ENCODE results near the gene WNT5B. TPM values are rescaled to one million over a fixed set of nuclear protein-coding genes. Genes with fewer than 3 reads are reported as not detected.

Gene WNT5B
- total RNA-seq (4.8 TPM), polyA plus RNA-seq (4.1 TPM)
- long read RNA-seq, donor 1, partial matches to known transcripts: 0 of 1 reads
- long read RNA-seq, donor 1, other reads (novel, unspliced or antisense): 0 of 1 reads
- long read RNA-seq, donor 2: 0 reads
- long read RNA-seq, donor 3: 0 reads
- long read RNA-seq, donor 4: 0 reads
- long read RNA-seq, donor 5, partial matches to known transcripts: 0 of 1 reads
- long read RNA-seq, donor 5, other reads (novel, unspliced or antisense): 0 of 1 reads
- long read RNA-seq, donor 6: 0 reads
- long read RNA-seq, donor 7, partial matches to known transcripts: 59 of 59 reads
- long read RNA-seq, donor 7, other reads (novel, unspliced or antisense): 0 of 59 reads
- long read RNA-seq, donor 8: 0 reads
- long read RNA-seq, donor 9, partial matches to known transcripts: 0 of 1 reads
- long read RNA-seq, donor 9, other reads (novel, unspliced or antisense): 0 of 1 reads
- long read RNA-seq, donor 10, partial matches to known transcripts: 0 of 1 reads
- long read RNA-seq, donor 10, other reads (novel, unspliced or antisense): 0 of 1 reads

DNA sequence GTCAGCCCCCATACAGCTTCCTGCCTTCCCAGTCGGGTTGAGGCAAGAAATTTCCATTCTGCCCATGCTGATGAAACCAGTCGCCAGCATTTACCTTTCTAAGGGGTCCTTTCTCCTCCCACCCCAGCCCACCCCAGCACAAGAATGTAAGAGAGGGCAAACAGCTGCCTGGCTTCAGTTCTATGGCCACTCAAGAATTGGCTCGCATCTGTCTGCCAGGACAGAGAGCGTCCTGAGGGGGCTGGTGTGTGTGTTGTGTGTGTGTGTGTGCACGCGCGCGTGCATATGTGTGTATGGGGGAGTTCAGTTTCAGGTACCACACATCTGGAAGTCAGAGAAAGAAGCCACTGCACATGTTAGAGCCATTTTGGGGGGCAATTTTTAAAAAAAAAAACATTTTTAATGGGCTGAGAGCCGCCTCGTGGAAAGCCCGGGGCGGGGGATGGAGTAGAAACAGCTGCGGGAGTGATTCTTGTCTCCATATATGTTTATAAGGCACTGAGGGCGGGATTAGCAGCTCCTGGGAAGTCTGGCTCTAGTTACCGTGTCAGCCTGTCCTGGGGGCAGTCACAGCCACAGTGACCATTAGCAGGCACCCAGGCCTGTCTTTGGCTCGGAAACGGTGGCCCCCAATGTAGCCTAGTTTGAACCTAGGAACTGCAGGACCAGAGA lies at the start of gene WNT5B:
Gene WNT5B (plus strand): TSS at position 566 of the 672 bp plus-strand sequence. CDS start 2,124 bp downstream, outside the sequence.
- Histone ChIP-seq H3K9me3 (ENCODE audit: control insufficient read depth in 2 of 2, insufficient read depth in 1 of 2, low read length in 1 of 2) (peaks cover 0 to 3% of the 10 kb centered on the region in 2 donors), H3K36me3 (ENCODE audit: control insufficient read depth in 2 of 2, insufficient read depth in 2 of 2, low read length in 1 of 2) (no peaks in the 10 kb centered on the region), H3K4me3 (ENCODE audit: low read length in 2 of 2) (peak within 1 kb of the TSS in 1 of 2 donors; percentile 32), H3K4me1 (ENCODE audit: control insufficient read depth in 2 of 2, insufficient read depth in 2 of 2, low read length in 2 of 2) (peaks cover 0 to 26% of the 10 kb centered on the region in 2 donors), H3K27ac (ENCODE audit: low read depth in 1 of 2, low read length in 1 of 2) (no peak within 1 kb of the TSS), H3K27me3 (ENCODE audit: control insufficient read depth in 2 of 2, insufficient read depth in 1 of 2, low read length in 1 of 2) (peaks cover 43 to 68% of the 10 kb centered on the region in 2 donors)
- no peak for DNase-seq (ENCODE audit: low read depth in 6 of 9, low spot score in 9 of 9)
- 83% methylated on average over 17 of the region's 17 CpGs for WGBS

- no peaks in the 10 kb centered on the region for H3K9me3 ChIP-seq (ENCODE audit: control insufficient read depth in 2 of 2, insufficient read depth in 1 of 2, low read length in 1 of 2)
- H3K4me3 ChIP-seq (ENCODE audit: low read length in 2 of 2): no peak overlapping the region
- 97% methylated on average over 11 of the region's 11 CpGs for WGBS
- H3K27me3 ChIP-seq (ENCODE audit: control insufficient read depth in 2 of 2, insufficient read depth in 1 of 2, low read length in 1 of 2): peaks cover 0 to 18% of the 10 kb centered on the region in 2 donors
- DNase-seq (ENCODE audit: low read depth in 6 of 9, low spot score in 9 of 9): no peak
- H3K27ac ChIP-seq (ENCODE audit: low read depth in 1 of 2, low read length in 1 of 2): no peak overlapping the region
- no peaks in the 10 kb centered on the region for H3K4me1 ChIP-seq (ENCODE audit: control insufficient read depth in 2 of 2, insufficient read depth in 2 of 2, low read length in 2 of 2)
- H3K36me3 ChIP-seq (ENCODE audit: control insufficient read depth in 2 of 2, insufficient read depth in 2 of 2, low read length in 1 of 2): no peaks in the 10 kb centered on the region
These were observed 49.2 kb upstream of the WNT5B start for GRCh38 chr12:1579651-1580435.

GRCh38 chr12:1580526-1580925 lies 48.5 kb upstream of the WNT5B start:
- Histone ChIP-seq H3K9me3 (ENCODE audit: control insufficient read depth in 2 of 2, insufficient read depth in 1 of 2, low read length in 1 of 2) (no peaks in the 10 kb centered on the region), H3K36me3 (ENCODE audit: control insufficient read depth in 2 of 2, insufficient read depth in 2 of 2, low read length in 1 of 2) (no peaks in the 10 kb centered on the region), H3K27me3 (ENCODE audit: control insufficient read depth in 2 of 2, insufficient read depth in 1 of 2, low read length in 1 of 2) (peaks cover 0 to 15% of the 10 kb centered on the region in 2 donors), H3K27ac (ENCODE audit: low read depth in 1 of 2, low read length in 1 of 2) (no peak overlapping the region), H3K4me1 (ENCODE audit: control insufficient read depth in 2 of 2, insufficient read depth in 2 of 2, low read length in 2 of 2) (no peaks in the 10 kb centered on the region), H3K4me3 (ENCODE audit: low read length in 2 of 2) (no peak overlapping the region)
- DNase-seq (ENCODE audit: low read depth in 6 of 9, low spot score in 9 of 9): no peak
- WGBS: 98% methylated on average over 3 of the region's 3 CpGs

DNA sequence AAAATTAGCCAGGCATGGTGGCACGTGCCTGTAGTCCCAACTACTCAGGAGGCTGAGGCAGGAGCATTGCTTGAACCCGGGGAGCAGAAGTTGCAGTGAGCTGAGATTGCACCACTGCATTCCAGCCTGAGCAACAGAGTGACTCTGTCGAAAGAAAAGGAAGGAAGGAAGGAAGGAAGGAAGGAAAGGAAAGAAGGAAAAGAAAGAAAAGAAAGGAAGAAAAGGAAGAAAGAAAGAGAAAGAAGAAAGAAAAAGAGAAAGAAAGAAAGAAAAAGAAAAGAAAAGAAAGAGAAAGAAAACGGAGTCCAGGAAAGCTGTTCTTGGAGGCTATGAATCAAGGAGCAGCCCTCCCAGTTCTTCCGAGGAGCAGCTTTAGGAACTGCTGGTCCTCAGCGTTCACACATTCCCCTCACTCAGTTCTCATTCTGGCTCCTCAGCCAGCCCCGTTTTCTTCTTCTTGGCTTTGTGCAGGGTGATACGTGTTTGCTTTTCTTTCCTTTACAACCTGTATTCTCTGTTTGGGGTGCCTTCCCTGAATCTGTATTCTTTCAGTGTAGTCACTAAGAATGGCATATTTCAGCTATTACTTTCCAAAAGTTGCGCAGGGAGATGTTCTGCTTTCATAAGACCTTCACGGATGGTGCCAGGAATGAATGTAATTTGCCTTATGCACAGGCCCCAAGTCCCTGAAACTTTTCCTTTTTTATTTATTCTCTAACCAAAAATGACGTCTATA lies 46.9 kb upstream of the WNT5B start:
- no peak overlapping the region for H3K27ac ChIP-seq (ENCODE audit: low read depth in 1 of 2, low read length in 1 of 2)
- peaks cover 8 to 9% of the 10 kb centered on the region in 2 donors for H3K36me3 ChIP-seq (ENCODE audit: control insufficient read depth in 2 of 2, insufficient read depth in 2 of 2, low read length in 1 of 2)
- H3K27me3 ChIP-seq (ENCODE audit: control insufficient read depth in 2 of 2, insufficient read depth in 1 of 2, low read length in 1 of 2): peaks cover 0 to 3% of the 10 kb centered on the region in 2 donors
- H3K4me1 ChIP-seq (ENCODE audit: control insufficient read depth in 2 of 2, insufficient read depth in 2 of 2, low read length in 2 of 2): no peaks in the 10 kb centered on the region
- H3K4me3 ChIP-seq (ENCODE audit: low read length in 2 of 2): no peak overlapping the region
- DNase-seq (ENCODE audit: low read depth in 6 of 9, low spot score in 9 of 9): no peak
- H3K9me3 ChIP-seq (ENCODE audit: control insufficient read depth in 2 of 2, insufficient read depth in 1 of 2, low read length in 1 of 2): no peaks in the 10 kb centered on the region
- WGBS: 98% methylated on average over 11 of the region's 11 CpGs

DNA sequence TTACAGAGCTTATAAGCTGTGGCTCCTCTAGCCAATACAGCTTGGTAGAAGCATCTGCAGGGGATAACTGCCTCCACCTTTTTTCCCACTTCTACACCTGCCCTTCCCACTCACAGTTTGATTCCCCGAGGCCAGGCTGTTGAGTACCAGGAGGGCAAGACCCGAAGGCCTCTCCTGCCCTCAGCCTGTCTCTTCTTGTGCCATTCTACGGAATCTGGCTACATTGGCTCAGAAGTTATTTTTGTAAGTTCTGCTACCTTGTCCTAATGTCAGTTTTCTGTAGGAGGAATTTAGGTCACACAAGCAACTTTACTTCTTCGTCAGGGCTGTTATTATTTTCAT lies 46.4 kb upstream of the WNT5B start:
- no peak overlapping the region for H3K4me3 ChIP-seq (ENCODE audit: low read length in 2 of 2)
- DNase-seq (ENCODE audit: low read depth in 6 of 9, low spot score in 9 of 9): no peak
- no peak overlapping the region for H3K27ac ChIP-seq (ENCODE audit: low read depth in 1 of 2, low read length in 1 of 2)
- H3K9me3 ChIP-seq (ENCODE audit: control insufficient read depth in 2 of 2, insufficient read depth in 1 of 2, low read length in 1 of 2): no peaks in the 10 kb centered on the region
- no peaks in the 10 kb centered on the region for H3K27me3 ChIP-seq (ENCODE audit: control insufficient read depth in 2 of 2, insufficient read depth in 1 of 2, low read length in 1 of 2)
- peaks cover 0 to under 1% of the 10 kb centered on the region in 2 donors for H3K4me1 ChIP-seq (ENCODE audit: control insufficient read depth in 2 of 2, insufficient read depth in 2 of 2, low read length in 2 of 2)
- WGBS: 98% methylated on average over 4 of the region's 4 CpGs
- peaks cover 8 to 14% of the 10 kb centered on the region in 2 donors for H3K36me3 ChIP-seq (ENCODE audit: control insufficient read depth in 2 of 2, insufficient read depth in 2 of 2, low read length in 1 of 2)

DNA sequence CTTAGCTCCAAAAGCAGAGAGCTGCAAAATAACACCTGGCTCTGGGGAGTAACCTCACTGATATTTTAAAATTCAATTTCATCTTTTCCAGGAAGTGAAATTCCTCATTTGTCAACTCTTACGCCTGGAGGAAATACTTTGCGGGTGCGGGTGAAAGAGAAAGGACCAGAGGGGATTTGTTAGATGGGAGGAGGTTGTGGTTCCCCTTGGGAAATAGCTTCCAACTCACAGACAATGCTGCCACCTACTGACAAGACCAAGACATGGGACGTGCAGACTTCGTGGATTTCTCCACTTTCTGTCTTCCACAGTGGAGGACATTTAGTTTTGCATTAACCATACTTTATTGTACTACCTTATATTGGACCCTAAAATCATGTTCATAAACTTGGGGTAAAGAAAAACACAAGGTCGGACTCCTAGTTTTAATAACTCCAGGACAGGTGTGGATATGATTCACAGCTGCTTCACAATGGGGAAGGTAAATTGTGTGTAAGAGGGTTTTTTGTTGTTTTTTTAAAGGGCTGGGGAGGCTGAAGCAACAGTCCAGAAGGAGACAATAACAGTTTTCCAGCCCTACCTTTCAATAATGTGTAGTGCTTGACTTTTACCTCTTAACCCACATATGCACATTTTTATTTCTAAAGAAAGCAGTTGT lies 45.5 kb upstream of the WNT5B start:
- DNase-seq (ENCODE audit: low read depth in 6 of 9, low spot score in 9 of 9): peak in 7 of 9 donors; percentile 68 to 88 (median 78)
- peaks cover 2 to 4% of the 10 kb centered on the region in 2 donors for H3K4me1 ChIP-seq (ENCODE audit: control insufficient read depth in 2 of 2, insufficient read depth in 2 of 2, low read length in 2 of 2)
- no peaks in the 10 kb centered on the region for H3K27me3 ChIP-seq (ENCODE audit: control insufficient read depth in 2 of 2, insufficient read depth in 1 of 2, low read length in 1 of 2)
- H3K9me3 ChIP-seq (ENCODE audit: control insufficient read depth in 2 of 2, insufficient read depth in 1 of 2, low read length in 1 of 2): no peaks in the 10 kb centered on the region
- peaks cover 8 to 14% of the 10 kb centered on the region in 2 donors for H3K36me3 ChIP-seq (ENCODE audit: control insufficient read depth in 2 of 2, insufficient read depth in 2 of 2, low read length in 1 of 2)
- 4% methylated on average over 6 of the region's 6 CpGs for WGBS
- no peak overlapping the region for H3K27ac ChIP-seq (ENCODE audit: low read depth in 1 of 2, low read length in 1 of 2)
- no peak overlapping the region for H3K4me3 ChIP-seq (ENCODE audit: low read length in 2 of 2)

DNA sequence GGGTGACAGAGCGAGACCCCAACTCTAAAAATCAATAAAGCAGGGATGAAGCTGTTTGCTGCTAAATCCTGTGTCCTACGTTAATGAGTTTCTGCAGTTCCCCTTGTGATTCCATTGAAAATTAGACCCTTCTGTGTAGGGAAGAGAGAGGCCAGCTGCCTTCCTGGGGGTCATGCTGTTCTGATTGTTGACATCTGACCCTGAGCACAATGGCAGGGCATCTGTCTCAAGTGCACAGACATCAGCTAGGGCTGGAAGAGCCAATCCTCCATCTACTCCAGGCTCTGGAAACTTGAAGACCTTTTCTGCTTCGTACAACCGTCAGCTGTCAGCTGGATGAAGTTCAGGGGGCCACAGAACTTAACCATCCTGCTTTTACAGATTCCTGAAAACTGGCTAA lies 44.7 kb upstream of the WNT5B start:
- H3K27me3 ChIP-seq (ENCODE audit: control insufficient read depth in 2 of 2, insufficient read depth in 1 of 2, low read length in 1 of 2): no peaks in the 10 kb centered on the region
- no peak overlapping the region for H3K4me3 ChIP-seq (ENCODE audit: low read length in 2 of 2)
- H3K4me1 ChIP-seq (ENCODE audit: control insufficient read depth in 2 of 2, insufficient read depth in 2 of 2, low read length in 2 of 2): peaks cover 2 to 4% of the 10 kb centered on the region in 2 donors
- H3K36me3 ChIP-seq (ENCODE audit: control insufficient read depth in 2 of 2, insufficient read depth in 2 of 2, low read length in 1 of 2): peaks cover 8 to 14% of the 10 kb centered on the region in 2 donors
- no peak overlapping the region for H3K27ac ChIP-seq (ENCODE audit: low read depth in 1 of 2, low read length in 1 of 2)
- no peaks in the 10 kb centered on the region for H3K9me3 ChIP-seq (ENCODE audit: control insufficient read depth in 2 of 2, insufficient read depth in 1 of 2, low read length in 1 of 2)
- DNase-seq (ENCODE audit: low read depth in 6 of 9, low spot score in 9 of 9): no peak
- 98% methylated on average over 4 of the region's 4 CpGs for WGBS

GRCh38 chr12:1587927-1588574 lies 41.0 kb upstream of the WNT5B start:
- no peaks in the 10 kb centered on the region for H3K27me3 ChIP-seq (ENCODE audit: control insufficient read depth in 2 of 2, insufficient read depth in 1 of 2, low read length in 1 of 2)
- H3K27ac ChIP-seq (ENCODE audit: low read depth in 1 of 2, low read length in 1 of 2): no peak overlapping the region
- DNase-seq (ENCODE audit: low read depth in 6 of 9, low spot score in 9 of 9): no peak
- H3K4me3 ChIP-seq (ENCODE audit: low read length in 2 of 2): no peak overlapping the region
- H3K36me3 ChIP-seq (ENCODE audit: control insufficient read depth in 2 of 2, insufficient read depth in 2 of 2, low read length in 1 of 2): peaks cover 8 to 22% of the 10 kb centered on the region in 2 donors
- peaks cover 22 to 30% of the 10 kb centered on the region in 2 donors for H3K4me1 ChIP-seq (ENCODE audit: control insufficient read depth in 2 of 2, insufficient read depth in 2 of 2, low read length in 2 of 2)
- 69% methylated on average over 5 of the region's 5 CpGs for WGBS
- H3K9me3 ChIP-seq (ENCODE audit: control insufficient read depth in 2 of 2, insufficient read depth in 1 of 2, low read length in 1 of 2): no peaks in the 10 kb centered on the region

Measured in thymus (tissue), 14 donors.